ENCODE measurements around the gene MSANTD3. TPM values are rescaled to one million over a fixed set of nuclear protein-coding genes. Genes with fewer than 3 reads are reported as not detected.
A peak's percentile ranks its signal among the peaks of the same experiment; 100 is the strongest.
"Not testable (repeated sequence)": the region's sequence is repeated elsewhere in the genome, so short reads cannot be mapped to it uniquely, and the experiment has no call there.

MSANTD3 gene
- total RNA-seq, 3 donors from 2014 or later: 6.2 to 18.1 (median 10.5) TPM

DNA sequence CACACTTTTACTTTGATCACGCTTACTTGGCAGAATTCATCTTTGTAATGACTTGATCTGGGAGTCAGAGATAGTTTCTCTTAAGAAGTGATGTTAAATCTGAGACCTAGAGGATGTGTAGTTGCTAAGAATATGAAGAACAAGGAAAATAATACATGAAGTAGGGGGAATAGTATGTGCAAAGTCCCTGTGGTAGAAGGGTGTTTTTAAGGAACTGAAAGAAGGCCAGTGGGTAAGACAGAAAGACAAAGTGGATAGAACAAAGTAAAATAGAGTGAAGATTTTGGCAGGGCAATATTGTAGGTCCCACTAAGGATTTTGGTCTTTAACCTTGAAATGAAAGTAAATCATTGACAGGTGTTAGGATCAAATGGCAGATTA, 17.8 kb upstream of the MSANTD3 start:
- Histone ChIP-seq H3K36me3 (ENCODE audit: low read depth) (no peaks in the 10 kb centered on the region), H3K4me1 (ENCODE audit: low read depth) (no peaks in the 10 kb centered on the region), H3K4me3 (no peak overlapping the region), H3K9me3 (no peaks in the 10 kb centered on the region)
- TF ChIP-seq CTCF (IDR thresholded peaks at IDR 0.05): no peak
- intact Hi-C loops (cut with DNase I, micrococcal nuclease): no loop called here
- ATAC-seq: no peak
- no peak for DNase-seq

- Histone ChIP-seq H3K4me3 (no peak overlapping the region), H3K9me3 (no peaks in the 10 kb centered on the region), H3K4me1 (ENCODE audit: low read depth) (no peaks in the 10 kb centered on the region), H3K36me3 (ENCODE audit: low read depth) (no peaks in the 10 kb centered on the region)
- ATAC-seq: peak; percentile 100
- no peak for TF ChIP-seq CTCF (IDR thresholded peaks at IDR 0.05)
- DNase-seq: peak; percentile 92 to 94 (median 93)
- intact Hi-C loops (cut with DNase I, micrococcal nuclease): no loop called here
Measured at GRCh38 chr9:100411472-100412283, 15.3 kb upstream of the MSANTD3 start.

GRCh38 chr9:100413839-100414420, 13.0 kb upstream of the MSANTD3 start:
- DNase-seq (no peak), ATAC-seq (no peak)
- Histone ChIP-seq H3K9me3 (no peaks in the 10 kb centered on the region), H3K4me1 (ENCODE audit: low read depth) (no peaks in the 10 kb centered on the region), H3K36me3 (ENCODE audit: low read depth) (no peaks in the 10 kb centered on the region), H3K4me3 (no peak overlapping the region)
- TF ChIP-seq CTCF (IDR thresholded peaks at IDR 0.05): no peak
- intact Hi-C loops (cut with DNase I, micrococcal nuclease): no loop called here

- Histone ChIP-seq H3K36me3 (ENCODE audit: low read depth) (no peaks in the 10 kb centered on the region), H3K4me1 (ENCODE audit: low read depth) (no peaks in the 10 kb centered on the region), H3K4me3 (no peak overlapping the region), H3K9me3 (no peaks in the 10 kb centered on the region)
- intact Hi-C loops (cut with DNase I, micrococcal nuclease): no loop called here
- ATAC-seq (no peak), DNase-seq (no peak)
- no peak for TF ChIP-seq CTCF (IDR thresholded peaks at IDR 0.05)
Measured at GRCh38 chr9:100417815-100418214, 9.1 kb upstream of the MSANTD3 start.

DNA sequence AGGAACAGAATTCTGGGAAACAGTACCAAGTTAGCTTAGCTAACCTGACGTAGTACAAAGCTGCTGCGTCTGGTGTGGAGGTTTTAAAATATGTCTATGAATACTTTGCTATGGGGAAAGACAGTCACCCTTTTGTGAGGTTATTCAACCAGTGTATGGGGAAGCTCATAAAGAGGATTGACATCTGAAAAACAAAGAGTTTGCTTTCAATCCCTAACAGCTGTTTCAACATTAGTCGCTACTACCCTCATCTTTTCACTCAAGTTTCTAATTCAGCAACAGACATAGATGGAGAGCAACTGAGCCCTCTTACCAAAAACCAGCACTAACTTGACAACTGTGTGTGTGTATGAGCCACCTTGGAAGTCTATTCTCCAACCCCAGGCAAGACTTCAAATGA, 7.8 kb upstream of the MSANTD3 start:
- DNase-seq: no peak
- Histone ChIP-seq H3K4me3 (no peak overlapping the region), H3K9me3 (no peaks in the 10 kb centered on the region), H3K4me1 (ENCODE audit: low read depth) (no peaks in the 10 kb centered on the region), H3K36me3 (ENCODE audit: low read depth) (no peaks in the 10 kb centered on the region)
- no peak for ATAC-seq
- no peak for TF ChIP-seq CTCF (IDR thresholded peaks at IDR 0.05)
- intact Hi-C loops (cut with DNase I, micrococcal nuclease): no loop called here

- H3K4me3 ChIP-seq; ATAC-seq; H3K4me1 ChIP-seq (ENCODE audit: low read depth); intact Hi-C loops (cut with DNase I, micrococcal nuclease); H3K9me3 ChIP-seq; H3K36me3 ChIP-seq (ENCODE audit: low read depth); DNase-seq: not testable (repeated sequence)
Measured at GRCh38 chr9:100421116-100421515, 5.8 kb upstream of the MSANTD3 start.
